ENCODE data around the gene FAM13B. TPM values are rescaled to one million over a fixed set of nuclear protein-coding genes. Genes with fewer than 3 reads are reported as not detected.

FAM13B gene
- polyA plus RNA-seq, 1 experiment, result 25.0 TPM

- TF ChIP-seq, protein P1, sequence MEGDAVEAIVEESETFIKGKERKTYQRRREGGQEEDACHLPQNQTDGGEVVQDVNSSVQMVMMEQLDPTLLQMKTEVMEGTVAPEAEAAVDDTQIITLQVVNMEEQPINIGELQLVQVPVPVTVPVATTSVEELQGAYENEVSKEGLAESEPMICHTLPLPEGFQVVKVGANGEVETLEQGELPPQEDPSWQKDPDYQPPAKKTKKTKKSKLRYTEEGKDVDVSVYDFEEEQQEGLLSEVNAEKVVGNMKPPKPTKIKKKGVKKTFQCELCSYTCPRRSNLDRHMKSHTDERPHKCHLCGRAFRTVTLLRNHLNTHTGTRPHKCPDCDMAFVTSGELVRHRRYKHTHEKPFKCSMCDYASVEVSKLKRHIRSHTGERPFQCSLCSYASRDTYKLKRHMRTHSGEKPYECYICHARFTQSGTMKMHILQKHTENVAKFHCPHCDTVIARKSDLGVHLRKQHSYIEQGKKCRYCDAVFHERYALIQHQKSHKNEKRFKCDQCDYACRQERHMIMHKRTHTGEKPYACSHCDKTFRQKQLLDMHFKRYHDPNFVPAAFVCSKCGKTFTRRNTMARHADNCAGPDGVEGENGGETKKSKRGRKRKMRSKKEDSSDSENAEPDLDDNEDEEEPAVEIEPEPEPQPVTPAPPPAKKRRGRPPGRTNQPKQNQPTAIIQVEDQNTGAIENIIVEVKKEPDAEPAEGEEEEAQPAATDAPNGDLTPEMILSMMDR (IDR thresholded peaks at IDR 0.05; ENCODE audit: low read depth, low read length), result no peak
- Histone ChIP-seq H3K9me3 (ENCODE audit: control insufficient read depth, insufficient read depth, low read length) (no peaks in the 10 kb centered on the region), H3K27me3 (ENCODE audit: control insufficient read depth, insufficient read depth, low read length) (peaks cover 6% of the 10 kb centered on the region), H3K4me3 (ENCODE audit: low read depth, low read length) (no peak overlapping the region), H3K27ac (ENCODE audit: low read depth, low read length) (no peak overlapping the region)
- POLR2A ChIA-PET, result no interaction called here
- CTCF ChIA-PET, result interaction anchor here (0.7 to 0.8 kb wide), 2 partner anchors 26 to 158 kb away, joined by 3 read pairs; no protein-coding TSS in a partner anchor
- no peak for DNase-seq (ENCODE audit: low read depth, low spot score)
These were observed 131.7 kb downstream of the FAM13B start for GRCh38 chr5:137901011-137901817.

- ChIA-PET CTCF (no interaction called here), POLR2A (no interaction called here)
- DNase-seq (ENCODE audit: low read depth, low spot score), result no peak
- Histone ChIP-seq H3K9me3 (ENCODE audit: control insufficient read depth, insufficient read depth, low read length) (no peaks in the 10 kb centered on the region), H3K27ac (ENCODE audit: low read depth, low read length) (no peak overlapping the region), H3K4me3 (ENCODE audit: low read depth, low read length) (no peak overlapping the region), H3K27me3 (ENCODE audit: control insufficient read depth, insufficient read depth, low read length) (peaks cover 8% of the 10 kb centered on the region)
- TF ChIP-seq, protein P1 (IDR thresholded peaks at IDR 0.05; ENCODE audit: low read depth, low read length), result no peak
These were observed 133.4 kb downstream of the FAM13B start for GRCh38 chr5:137899493-137899892.

DNA sequence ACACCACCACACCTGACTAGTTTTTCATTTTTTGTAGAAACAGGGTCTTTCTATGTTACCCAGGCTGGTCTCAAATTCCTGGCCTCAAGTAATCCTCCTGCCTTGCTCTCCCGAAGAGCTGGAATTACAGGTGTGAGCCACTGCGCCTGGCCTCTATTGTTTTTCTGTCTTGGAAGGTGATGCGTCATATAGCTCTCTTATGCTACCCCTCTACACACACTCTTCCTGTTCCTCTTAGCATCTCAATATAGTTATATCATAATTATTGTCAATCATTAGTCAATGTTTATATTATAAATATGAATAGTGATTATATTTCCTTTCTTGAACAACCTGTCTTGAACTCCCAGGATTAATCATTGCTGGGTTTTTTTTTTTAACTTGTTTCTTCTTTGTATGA lies 136.3 kb downstream of the FAM13B start:
- TF ChIP-seq, protein P1 (IDR thresholded peaks at IDR 0.05; ENCODE audit: low read depth, low read length), result no peak
- ChIA-PET CTCF (interaction anchor here (0.5 kb wide), 1 partner anchor 235 kb away, joined by 4 read pairs; no protein-coding TSS in a partner anchor), POLR2A (no interaction called here)
- no peak overlapping the region for H3K27ac ChIP-seq (ENCODE audit: low read depth, low read length)
- peaks cover 7% of the 10 kb centered on the region for H3K27me3 ChIP-seq (ENCODE audit: control insufficient read depth, insufficient read depth, low read length)
- no peak for DNase-seq (ENCODE audit: low read depth, low spot score)
- no peaks in the 10 kb centered on the region for H3K9me3 ChIP-seq (ENCODE audit: control insufficient read depth, insufficient read depth, low read length)
- H3K4me3 ChIP-seq (ENCODE audit: low read depth, low read length), result no peak overlapping the region

DNA sequence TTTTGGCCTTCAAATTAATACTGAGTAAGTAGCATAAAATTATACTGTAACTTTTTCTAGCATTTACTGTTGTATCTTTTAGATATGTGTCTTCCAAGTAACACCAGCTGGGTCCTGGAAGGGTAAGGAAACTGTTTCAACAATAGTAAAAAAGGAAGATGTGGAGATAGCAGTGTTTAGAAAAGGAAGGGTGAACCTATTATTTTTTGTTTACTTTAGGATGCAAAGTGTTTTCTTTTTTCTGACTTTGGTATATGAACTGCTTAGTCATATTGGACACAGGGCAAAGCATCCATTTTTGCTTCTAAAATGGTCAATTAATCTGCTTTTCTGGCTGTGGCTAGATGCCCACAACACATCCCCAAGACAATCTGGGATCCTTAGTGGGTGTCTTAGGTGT lies 138.3 kb downstream of the FAM13B start:
- ChIA-PET POLR2A (no interaction called here), CTCF (interaction anchor here (0.6 kb wide), 1 partner anchor 152 kb away, joined by 3 read pairs; no protein-coding TSS in a partner anchor)
- Histone ChIP-seq H3K27ac (ENCODE audit: low read depth, low read length) (no peak overlapping the region), H3K4me3 (ENCODE audit: low read depth, low read length) (no peak overlapping the region), H3K9me3 (ENCODE audit: control insufficient read depth, insufficient read depth, low read length) (peaks cover 5% of the 10 kb centered on the region), H3K27me3 (ENCODE audit: control insufficient read depth, insufficient read depth, low read length) (peaks cover 3% of the 10 kb centered on the region)
- no peak for DNase-seq (ENCODE audit: low read depth, low spot score)
- TF ChIP-seq, protein P1 (IDR thresholded peaks at IDR 0.05; ENCODE audit: low read depth, low read length), result no peak

DNA sequence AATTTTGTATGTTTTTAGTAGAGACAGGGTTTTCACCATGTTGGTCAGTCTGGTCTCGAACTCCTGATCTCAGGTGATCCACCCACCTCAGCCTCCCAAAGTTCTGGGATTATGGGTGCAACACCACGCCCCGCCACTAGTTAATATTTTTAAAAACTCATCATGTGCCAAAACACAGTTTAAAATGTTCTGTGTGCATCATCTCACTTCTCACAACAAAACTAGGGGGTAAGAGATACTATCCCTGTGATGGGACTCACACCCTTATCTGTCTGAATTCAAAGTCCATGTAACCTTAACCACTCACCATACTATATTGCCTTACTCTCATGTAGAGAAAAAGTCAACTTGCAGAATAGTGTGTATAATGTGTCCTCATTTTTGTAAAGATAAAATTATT lies 141.0 kb downstream of the FAM13B start:
- peaks cover 8% of the 10 kb centered on the region for H3K9me3 ChIP-seq (ENCODE audit: control insufficient read depth, insufficient read depth, low read length)
- H3K27ac ChIP-seq (ENCODE audit: low read depth, low read length), result no peak overlapping the region
- no peak for DNase-seq (ENCODE audit: low read depth, low spot score)
- ChIA-PET POLR2A (no interaction called here), CTCF (no interaction called here)
- TF ChIP-seq, protein P1 (IDR thresholded peaks at IDR 0.05; ENCODE audit: low read depth, low read length), result no peak
- H3K4me3 ChIP-seq (ENCODE audit: low read depth, low read length), result no peak overlapping the region
- peaks cover 3% of the 10 kb centered on the region for H3K27me3 ChIP-seq (ENCODE audit: control insufficient read depth, insufficient read depth, low read length)

Measured in AG04450 (cell line).